ENCODE results near the gene PDE4D. TPM values are rescaled to one million over a fixed set of nuclear protein-coding genes. Genes with fewer than 3 reads are reported as not detected.

PDE4D gene
- total RNA-seq, 2 experiments from 2014 or later = 75.5 to 80.7 TPM

- Mint-ChIP-seq H3K4me3 (no peak overlapping the region), H3K4me1 (ENCODE audit: low read depth) (peaks cover 7% of the 10 kb centered on the region), H3K27me3 (no peaks in the 10 kb centered on the region), H3K36me3 (ENCODE audit: low read depth) (no peaks in the 10 kb centered on the region), H3K9me3 (no peaks in the 10 kb centered on the region), H3K27ac (no peak overlapping the region)
- ATAC-seq = no peak
- no peak for TF ChIP-seq CTCF (IDR thresholded peaks at IDR 0.05)
- intact Hi-C loops (cut with micrococcal nuclease) = no loop called here
- DNase-seq = no peak
- POLR2A ChIA-PET = interaction anchor here (0.6 kb wide), 1 partner anchor 19 kb away, joined by 3 read pairs; no protein-coding TSS in a partner anchor
- CTCF ChIA-PET = interaction anchor here (1.2 to 1.5 kb wide), 2 partner anchors 12 to 59 kb away, joined by 3 read pairs; no protein-coding TSS in a partner anchor
Measured at GRCh38 chr5:59115345-59115744, 778.2 kb downstream of the PDE4D start.

GRCh38 chr5:59109383-59109782, 784.1 kb downstream of the PDE4D start:
- no peak overlapping the region for H3K27ac Mint-ChIP-seq
- DNase-seq = no peak
- CTCF ChIA-PET = interaction anchor here (1.0 kb wide), 1 partner anchor 66 kb away, joined by 3 read pairs; no protein-coding TSS in a partner anchor
- no peak overlapping the region for H3K4me3 Mint-ChIP-seq
- no peaks in the 10 kb centered on the region for H3K36me3 Mint-ChIP-seq (ENCODE audit: low read depth)
- POLR2A ChIA-PET = interaction anchor here (1.0 kb wide), 1 partner anchor 54 kb away, joined by 3 read pairs; no protein-coding TSS in a partner anchor
- intact Hi-C loops (cut with micrococcal nuclease) = no loop called here
- no peak for TF ChIP-seq CTCF (IDR thresholded peaks at IDR 0.05)
- ATAC-seq = no peak
- no peaks in the 10 kb centered on the region for H3K27me3 Mint-ChIP-seq
- peaks cover 9% of the 10 kb centered on the region for H3K4me1 Mint-ChIP-seq (ENCODE audit: low read depth)
- H3K9me3 Mint-ChIP-seq = no peaks in the 10 kb centered on the region

GRCh38 chr5:59107692-59108091, 785.8 kb downstream of the PDE4D start:
- ATAC-seq = no peak
- H3K27me3 Mint-ChIP-seq = no peaks in the 10 kb centered on the region
- TF ChIP-seq CTCF (IDR thresholded peaks at IDR 0.05) = no peak
- no peaks in the 10 kb centered on the region for H3K9me3 Mint-ChIP-seq
- POLR2A ChIA-PET = no interaction called here
- DNase-seq = no peak
- intact Hi-C loops (cut with micrococcal nuclease) = no loop called here
- CTCF ChIA-PET = no interaction called here
- H3K4me1 Mint-ChIP-seq (ENCODE audit: low read depth) = peaks cover 12% of the 10 kb centered on the region
- no peak overlapping the region for H3K27ac Mint-ChIP-seq
- H3K4me3 Mint-ChIP-seq = no peak overlapping the region
- no peaks in the 10 kb centered on the region for H3K36me3 Mint-ChIP-seq (ENCODE audit: low read depth)

- ATAC-seq (no peak), DNase-seq (no peak)
- ChIA-PET CTCF (interaction anchor here (0.6 to 4.0 kb wide), 4 partner anchors 19 to 1396 kb away, joined by 3 to 15 read pairs (median 4); no protein-coding TSS in a partner anchor), POLR2A (interaction anchor here (1.1 kb wide), 1 partner anchor 19 kb away, joined by 4 read pairs; no protein-coding TSS in a partner anchor)
- Mint-ChIP-seq H3K4me1 (ENCODE audit: low read depth) (peaks cover 29% of the 10 kb centered on the region), H3K27me3 (no peaks in the 10 kb centered on the region), H3K27ac (no peak overlapping the region), H3K9me3 (peaks cover 4% of the 10 kb centered on the region), H3K36me3 (ENCODE audit: low read depth) (no peaks in the 10 kb centered on the region), H3K4me3 (no peak overlapping the region)
- no peak for TF ChIP-seq CTCF (IDR thresholded peaks at IDR 0.05)
- intact Hi-C loops (cut with micrococcal nuclease) = no loop called here
Measured at GRCh38 chr5:59104400-59105127, 789.0 kb downstream of the PDE4D start.

- H3K27ac Mint-ChIP-seq = no peak overlapping the region
- CTCF ChIA-PET = interaction anchor here (0.6 to 4.0 kb wide), 4 partner anchors 13 to 71 kb away, joined by 3 to 15 read pairs (median 4); no protein-coding TSS in a partner anchor
- POLR2A ChIA-PET = interaction anchor here (1.9 kb wide), 1 partner anchor 21 kb away, joined by 6 read pairs; no protein-coding TSS in a partner anchor
- H3K4me1 Mint-ChIP-seq (ENCODE audit: low read depth) = peaks cover 39% of the 10 kb centered on the region
- no peaks in the 10 kb centered on the region for H3K27me3 Mint-ChIP-seq
- H3K4me3 Mint-ChIP-seq = no peak overlapping the region
- no peaks in the 10 kb centered on the region for H3K36me3 Mint-ChIP-seq (ENCODE audit: low read depth)
- no peak for TF ChIP-seq CTCF (IDR thresholded peaks at IDR 0.05)
- no peak for DNase-seq
- peaks cover 4% of the 10 kb centered on the region for H3K9me3 Mint-ChIP-seq
- ATAC-seq = no peak
- intact Hi-C loops (cut with micrococcal nuclease) = no loop called here
Measured at GRCh38 chr5:59103303-59103702, 790.2 kb downstream of the PDE4D start.
